ENCODE results near the gene ABLIM2. TPM values are rescaled to one million over a fixed set of nuclear protein-coding genes. Genes with fewer than 3 reads are reported as not detected.

The ABLIM2 gene
- total RNA-seq, 1 experiment from 2014 or later = 1.0 TPM

DNA sequence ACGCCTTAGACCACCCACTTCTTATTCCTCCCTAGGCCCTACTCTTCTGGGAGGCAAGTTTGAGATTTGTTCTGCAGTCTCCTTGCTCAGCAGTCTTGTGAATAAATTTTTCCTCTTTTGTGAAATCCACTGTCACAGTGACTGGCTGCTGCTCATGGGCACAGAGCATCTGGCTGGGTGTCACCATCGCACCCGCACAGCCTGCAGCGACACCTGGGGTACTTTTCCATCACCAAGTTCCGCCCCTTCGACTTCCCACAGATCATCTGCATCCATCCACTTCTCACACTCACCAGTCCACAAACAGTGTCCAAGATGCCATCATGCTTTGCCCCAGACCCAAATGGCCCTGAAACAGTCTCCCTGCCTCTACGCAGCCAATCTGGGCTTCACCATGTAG lies 182.6 kb downstream of the ABLIM2 start:
- Mint-ChIP-seq H3K9me3 (peaks cover 0 to 1% of the 10 kb centered on the region in 2 experiments; a peak in 2 of 5 replicates), H3K27ac (0 out of 7 replicates have a peak overlapping the region, but pooled peaks of 1 of the 3 experiments have one; percentile 2), H3K27me3 (ENCODE audit: low read depth) (no peaks in the 10 kb centered on the region), H3K4me1 (peaks cover 31 to 34% of the 10 kb centered on the region in 2 experiments), H3K36me3 (ENCODE audit: insufficient read depth in 1 of 3, low read depth in 3 of 3) (no peaks in the 10 kb centered on the region; a peak in 1 of 7 replicates), H3K4me3 (no peak overlapping the region)
- Histone ChIP-seq H3K4ac (ENCODE audit: low read depth, low read length) (no peak overlapping the region), H4K8ac (replicated peaks; ENCODE audit: insufficient read length, low read depth, low read length) (no peak overlapping the region), H2BK5ac (ENCODE audit: insufficient read length, low read length) (no peak overlapping the region), H2BK20ac (ENCODE audit: low read depth, low read length, poor library complexity, severe bottlenecking) (no peak overlapping the region), H3K9me3 (ENCODE audit: control insufficient read depth, low read depth, low read length) (no peaks in the 10 kb centered on the region), H3K27me3 (ENCODE audit: insufficient read depth, low read length) (no peaks in the 10 kb centered on the region), H2AK5ac (ENCODE audit: insufficient read length, low read length) (no peak overlapping the region), H3K79me1 (ENCODE audit: insufficient read depth, low read depth, low read length, poor library complexity, severe bottlenecking) (no peaks in the 10 kb centered on the region), H3K23me2 (ENCODE audit: insufficient read length, low read depth, low read length, poor library complexity, severe bottlenecking) (no peaks in the 10 kb centered on the region), H4K91ac (ENCODE audit: insufficient read length, low read depth, low read length) (no peak overlapping the region), H4K20me1 (ENCODE audit: control insufficient read depth, insufficient read depth, insufficient read length) (no peaks in the 10 kb centered on the region), H2BK15ac (ENCODE audit: low read depth, low read length) (no peak overlapping the region), H2AFZ (ENCODE audit: low read length) (no peak overlapping the region), H3K27ac (ENCODE audit: insufficient read length, low read depth, low read length) (no peak overlapping the region), H3K9ac (ENCODE audit: extremely low read depth, insufficient read length, low read length) (no peak overlapping the region), H2BK120ac (ENCODE audit: low read depth, low read length, poor library complexity, severe bottlenecking) (no peak overlapping the region), H3K18ac (ENCODE audit: insufficient read length, low read depth, low read length) (no peak overlapping the region), H4K5ac (ENCODE audit: insufficient read length, low read depth, low read length) (no peak overlapping the region), H3K4me2 (ENCODE audit: insufficient read depth, insufficient read length, low read length) (no peak overlapping the region), H2BK12ac (ENCODE audit: insufficient read length, low read depth, low read length) (no peak overlapping the region), H3K56ac (ENCODE audit: insufficient read length, low read depth, low read length) (no peak overlapping the region), H3K4me1 (ENCODE audit: insufficient read depth, low read length) (peaks cover 13% of the 10 kb centered on the region; the same call in 1 of the 2 replicates), H3K14ac (ENCODE audit: insufficient read depth, low read length) (no peak overlapping the region; the same call in 1 of the 2 replicates), H3T11ph (ENCODE audit: low read length) (no peak overlapping the region), H3K23ac (ENCODE audit: insufficient read length, low read depth, low read length) (no peak overlapping the region), H3K79me2 (ENCODE audit: insufficient read depth, low read length) (no peaks in the 10 kb centered on the region)
- WGBS (ENCODE audit: extremely low coverage, insufficient read length, low lambda C conversion rate) = no CpG with 5 or more reads among the region's 7 CpGs
- TF ChIP-seq, protein P1, sequence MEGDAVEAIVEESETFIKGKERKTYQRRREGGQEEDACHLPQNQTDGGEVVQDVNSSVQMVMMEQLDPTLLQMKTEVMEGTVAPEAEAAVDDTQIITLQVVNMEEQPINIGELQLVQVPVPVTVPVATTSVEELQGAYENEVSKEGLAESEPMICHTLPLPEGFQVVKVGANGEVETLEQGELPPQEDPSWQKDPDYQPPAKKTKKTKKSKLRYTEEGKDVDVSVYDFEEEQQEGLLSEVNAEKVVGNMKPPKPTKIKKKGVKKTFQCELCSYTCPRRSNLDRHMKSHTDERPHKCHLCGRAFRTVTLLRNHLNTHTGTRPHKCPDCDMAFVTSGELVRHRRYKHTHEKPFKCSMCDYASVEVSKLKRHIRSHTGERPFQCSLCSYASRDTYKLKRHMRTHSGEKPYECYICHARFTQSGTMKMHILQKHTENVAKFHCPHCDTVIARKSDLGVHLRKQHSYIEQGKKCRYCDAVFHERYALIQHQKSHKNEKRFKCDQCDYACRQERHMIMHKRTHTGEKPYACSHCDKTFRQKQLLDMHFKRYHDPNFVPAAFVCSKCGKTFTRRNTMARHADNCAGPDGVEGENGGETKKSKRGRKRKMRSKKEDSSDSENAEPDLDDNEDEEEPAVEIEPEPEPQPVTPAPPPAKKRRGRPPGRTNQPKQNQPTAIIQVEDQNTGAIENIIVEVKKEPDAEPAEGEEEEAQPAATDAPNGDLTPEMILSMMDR (conservative IDR thresholded peaks at IDR 0.05) = no peak
- no peak for DNase-seq
